Activated T-helper 17 cell treated with anti-CD3 and anti-CD28 coated beads, Interleukin-2, amount 50 U/mL, for 72 hours (primary cell): Measurements from ENCODE around the gene TMEM81. TPM values are rescaled to one million over a fixed set of nuclear protein-coding genes. Genes with fewer than 3 reads are reported as not detected.

Experiments
- ATAC-seq: fragments of 150-1000 bp; cut with Tn5 transposase; replicated peaks from 2 replicates; pipeline ENCODE4 v1.10.0; 2021; ENCODE audit warnings: mild to moderate bottlenecking, moderate library complexity
- H3K27ac Mint-ChIP-seq: one replicate; pipeline ENCODE4 v1.8.0; 2022; ENCODE audit warnings: mixed read lengths
- H3K27me3 Mint-ChIP-seq: one replicate; pipeline ENCODE4 v1.8.0; 2022; ENCODE audit warnings: mixed read lengths
- H3K36me3 Mint-ChIP-seq: one replicate; pipeline ENCODE4 v1.8.0; 2022; ENCODE audit warnings: low read depth, mild to moderate bottlenecking, mixed read lengths
- H3K4me1 Mint-ChIP-seq: one replicate; pipeline ENCODE4 v1.8.0; 2022; ENCODE audit warnings: mixed read lengths
- H3K4me3 Mint-ChIP-seq: one replicate; pipeline ENCODE4 v1.8.0; 2022; ENCODE audit warnings: mild to moderate bottlenecking, mixed read lengths
- H3K9me3 Mint-ChIP-seq: one replicate; pipeline ENCODE4 v1.8.0; 2022; ENCODE audit warnings: mixed read lengths
- total RNA-seq, 2 donors: library from RNA; stranded (reverse); gene quantifications; one replicate each; pipeline ENCODE4 v1.2.3, GENCODE V29; 2022

Gene TMEM81
- total RNA-seq, 2 donors from 2014 or later: 3.1 to 3.9 TPM

DNA sequence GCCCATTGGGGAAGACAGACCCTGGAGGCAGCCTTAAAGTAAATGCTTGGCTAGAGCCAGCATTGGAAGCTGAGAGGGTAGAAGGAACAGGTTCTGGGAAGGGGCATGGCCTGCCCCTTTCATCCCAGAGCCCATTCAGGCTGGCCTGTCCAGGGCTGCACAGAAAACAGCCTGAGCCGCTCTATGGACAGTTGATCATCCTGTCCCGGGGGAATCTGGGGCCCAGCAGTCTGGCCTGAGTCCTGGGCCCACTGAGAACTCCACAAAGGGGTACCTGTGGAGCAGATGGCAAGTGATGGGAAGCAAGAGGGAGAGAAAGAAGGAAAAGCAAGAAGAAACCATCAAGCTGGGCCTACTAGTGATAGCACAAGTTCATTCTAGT lies 13.2 kb downstream of the TMEM81 start:
- H3K27ac Mint-ChIP-seq: no peak overlapping the region
- H3K9me3 Mint-ChIP-seq: no peaks in the 10 kb centered on the region

DNA sequence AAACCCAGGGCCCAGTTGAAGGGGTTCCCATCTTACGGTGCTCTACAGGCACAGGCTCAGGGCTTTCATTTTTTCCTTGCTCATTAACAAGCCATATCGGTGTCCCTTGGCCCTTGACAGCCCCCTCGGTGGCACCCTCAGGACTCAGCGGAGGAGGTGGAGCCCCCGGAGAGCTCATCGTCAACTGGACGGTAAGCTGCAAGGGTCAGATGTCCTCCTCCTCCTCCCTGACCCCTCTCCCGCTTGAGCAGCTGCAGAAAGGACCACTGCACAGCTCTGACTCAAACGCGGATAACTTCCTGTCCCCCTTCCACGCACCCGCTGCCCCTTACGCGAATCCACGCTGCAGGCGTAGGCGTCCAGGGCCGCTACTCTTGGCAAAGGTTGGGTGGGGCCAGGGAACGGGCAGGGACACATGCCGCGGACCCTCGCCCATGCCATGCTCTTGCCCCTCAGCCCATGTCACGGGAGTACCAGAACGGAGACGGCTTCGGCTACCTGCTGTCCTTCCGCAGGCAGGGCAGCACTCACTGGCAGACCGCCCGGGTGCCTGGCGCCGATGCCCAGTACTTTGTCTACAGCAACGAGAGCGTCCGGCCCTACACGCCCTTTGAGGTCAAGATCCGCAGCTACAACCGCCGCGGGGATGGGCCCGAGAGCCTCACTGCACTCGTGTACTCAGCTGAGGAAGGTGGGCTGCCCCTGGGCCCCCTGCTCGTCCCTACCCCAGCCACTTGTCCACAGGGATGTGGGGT lies 14.7 kb downstream of the TMEM81 start:
- no peaks in the 10 kb centered on the region for H3K36me3 Mint-ChIP-seq
- H3K4me1 Mint-ChIP-seq: no peaks in the 10 kb centered on the region
- ATAC-seq: no peak
- H3K27ac Mint-ChIP-seq: no peak overlapping the region
- no peak overlapping the region for H3K4me3 Mint-ChIP-seq
- H3K27me3 Mint-ChIP-seq: no peaks in the 10 kb centered on the region
- no peaks in the 10 kb centered on the region for H3K9me3 Mint-ChIP-seq

More for the DNA sequence above, 13.2 kb downstream of the TMEM81 start:
- no peaks in the 10 kb centered on the region for H3K36me3 Mint-ChIP-seq
- no peak overlapping the region for H3K4me3 Mint-ChIP-seq
- no peaks in the 10 kb centered on the region for H3K4me1 Mint-ChIP-seq
- no peaks in the 10 kb centered on the region for H3K27me3 Mint-ChIP-seq
- ATAC-seq: no peak

DNA sequence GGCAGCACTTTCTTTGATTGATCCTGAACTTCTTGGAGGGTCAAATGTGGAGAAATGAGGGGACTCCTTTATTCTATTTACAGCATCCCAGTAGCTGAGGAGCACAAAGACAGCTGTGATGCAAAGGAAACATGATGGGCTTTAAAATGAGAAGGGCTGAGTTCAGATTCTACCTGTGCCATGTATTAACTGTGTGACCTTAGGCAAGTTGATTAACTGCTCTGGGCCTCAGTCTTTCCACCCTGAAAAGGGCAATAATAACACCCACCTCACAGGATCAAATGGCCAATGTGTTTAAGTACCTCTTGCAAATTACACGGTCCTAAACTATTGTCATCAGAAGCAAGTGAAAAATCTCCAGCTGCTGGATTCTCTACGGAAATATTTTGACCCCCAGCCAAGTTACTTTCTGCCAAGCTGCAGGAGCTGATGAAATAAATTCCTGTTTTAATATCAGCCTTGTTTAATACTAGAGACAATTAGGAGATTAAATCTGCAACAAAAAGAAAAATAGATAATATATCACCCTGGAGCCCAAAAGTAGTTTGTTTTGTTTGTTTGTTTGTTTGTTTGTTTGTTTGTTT lies 15.7 kb downstream of the TMEM81 start:
- Mint-ChIP-seq H3K4me3 (no peak overlapping the region), H3K36me3 (no peaks in the 10 kb centered on the region), H3K9me3 (no peaks in the 10 kb centered on the region), H3K27me3 (no peaks in the 10 kb centered on the region), H3K27ac (no peak overlapping the region), H3K4me1 (no peaks in the 10 kb centered on the region)
- ATAC-seq: no peak

DNA sequence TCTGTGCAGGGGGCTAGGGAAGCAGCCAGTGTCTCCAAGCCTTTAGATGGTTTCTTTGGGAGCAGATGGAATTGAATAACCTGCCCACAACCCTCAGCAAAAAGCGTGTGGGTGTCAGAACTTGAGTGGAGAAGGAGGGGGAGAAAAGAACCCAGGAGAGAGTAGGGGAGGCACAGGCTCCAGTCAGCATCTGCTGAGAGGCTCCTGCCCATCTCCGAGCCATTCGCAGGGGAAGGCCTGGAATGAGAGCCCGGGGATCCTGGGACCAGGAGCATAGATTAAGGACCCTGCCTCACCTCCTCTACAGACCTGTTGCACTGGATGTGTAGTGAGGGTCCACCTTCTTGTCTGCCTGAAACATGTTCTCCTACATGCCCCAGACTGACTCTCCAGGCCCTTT lies 16.3 kb downstream of the TMEM81 start:
- Mint-ChIP-seq H3K9me3 (no peaks in the 10 kb centered on the region), H3K27me3 (no peaks in the 10 kb centered on the region), H3K4me3 (no peak overlapping the region), H3K36me3 (no peaks in the 10 kb centered on the region), H3K4me1 (no peaks in the 10 kb centered on the region), H3K27ac (no peak overlapping the region)
- no peak for ATAC-seq

DNA sequence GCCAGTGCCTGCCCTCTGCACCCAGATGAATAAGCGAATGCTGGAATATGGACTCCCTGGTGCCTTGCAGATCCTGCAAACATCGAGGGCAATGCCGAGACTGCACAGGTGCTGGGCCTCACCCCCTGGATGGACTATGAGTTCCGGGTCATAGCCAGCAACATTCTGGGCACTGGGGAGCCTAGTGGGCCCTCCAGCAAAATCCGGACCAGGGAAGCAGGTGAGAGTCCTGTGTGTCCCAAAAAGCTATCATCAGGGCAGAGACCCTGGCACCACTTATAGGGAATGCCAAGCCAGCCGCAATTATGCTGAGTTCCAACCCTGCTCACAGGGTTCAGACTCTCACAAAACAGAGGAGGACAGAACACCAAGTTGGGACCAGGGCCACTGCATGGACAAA lies 17.2 kb downstream of the TMEM81 start:
- ATAC-seq: no peak
- no peak overlapping the region for H3K27ac Mint-ChIP-seq
- no peaks in the 10 kb centered on the region for H3K4me1 Mint-ChIP-seq
- no peaks in the 10 kb centered on the region for H3K9me3 Mint-ChIP-seq
- H3K27me3 Mint-ChIP-seq: no peaks in the 10 kb centered on the region
- no peaks in the 10 kb centered on the region for H3K36me3 Mint-ChIP-seq
- no peak overlapping the region for H3K4me3 Mint-ChIP-seq

DNA sequence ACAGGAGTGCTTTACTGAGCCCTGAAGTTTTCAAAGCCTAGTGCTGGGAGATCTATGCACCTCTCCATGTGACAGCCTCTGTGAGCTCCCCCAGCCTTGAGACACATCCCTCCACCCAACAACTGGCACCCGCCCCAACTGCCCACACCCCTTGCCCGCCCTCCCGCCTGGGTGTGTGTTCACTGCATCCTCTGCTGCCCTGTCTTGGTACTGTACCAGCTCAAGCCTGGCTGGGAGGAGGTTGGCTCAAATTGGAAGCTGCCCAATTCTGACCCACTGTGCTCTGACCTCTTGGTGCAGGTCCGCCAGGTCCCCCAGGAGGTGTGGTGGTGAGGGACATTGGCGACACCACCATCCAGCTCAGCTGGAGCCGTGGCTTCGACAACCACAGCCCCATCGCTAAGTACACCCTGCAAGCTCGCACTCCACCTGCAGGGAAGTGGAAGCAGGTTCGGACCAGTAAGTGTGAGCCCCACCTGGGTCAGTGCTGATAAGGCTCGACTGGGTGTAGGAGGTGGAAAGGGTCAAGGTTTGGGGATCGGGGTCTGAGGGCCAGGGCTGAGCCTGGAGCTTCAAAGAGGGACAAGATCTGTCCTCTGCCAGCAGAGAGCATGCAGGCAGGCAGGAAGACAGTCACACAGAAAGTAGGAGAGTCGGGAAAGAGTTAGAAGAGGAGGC lies 18.0 kb downstream of the TMEM81 start:
- Mint-ChIP-seq H3K36me3 (no peaks in the 10 kb centered on the region), H3K27ac (no peak overlapping the region), H3K9me3 (no peaks in the 10 kb centered on the region), H3K27me3 (no peaks in the 10 kb centered on the region), H3K4me1 (no peaks in the 10 kb centered on the region), H3K4me3 (no peak overlapping the region)
- ATAC-seq: no peak

DNA sequence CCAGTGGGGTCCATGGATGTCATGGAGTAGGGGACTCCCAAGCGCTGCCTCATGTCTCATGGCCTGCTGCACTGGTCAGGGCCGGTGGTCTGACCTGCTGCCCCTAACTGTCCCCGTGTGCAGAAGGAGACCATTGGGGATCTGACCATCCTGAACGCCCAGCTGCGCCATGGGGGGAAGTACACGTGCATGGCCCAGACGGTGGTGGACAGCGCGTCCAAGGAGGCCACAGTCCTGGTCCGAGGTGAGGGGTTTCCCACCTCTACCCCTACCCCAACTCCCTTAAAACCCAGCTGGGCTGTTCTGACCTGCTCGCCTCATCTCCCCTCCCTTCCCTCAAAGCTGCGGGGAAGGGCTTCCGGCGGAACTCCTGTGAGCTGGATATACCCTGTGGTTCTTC lies 18.6 kb downstream of the TMEM81 start:
- Mint-ChIP-seq H3K4me3 (no peak overlapping the region), H3K27ac (no peak overlapping the region), H3K36me3 (no peaks in the 10 kb centered on the region), H3K27me3 (no peaks in the 10 kb centered on the region), H3K4me1 (no peaks in the 10 kb centered on the region), H3K9me3 (no peaks in the 10 kb centered on the region)
- ATAC-seq: no peak

DNA sequence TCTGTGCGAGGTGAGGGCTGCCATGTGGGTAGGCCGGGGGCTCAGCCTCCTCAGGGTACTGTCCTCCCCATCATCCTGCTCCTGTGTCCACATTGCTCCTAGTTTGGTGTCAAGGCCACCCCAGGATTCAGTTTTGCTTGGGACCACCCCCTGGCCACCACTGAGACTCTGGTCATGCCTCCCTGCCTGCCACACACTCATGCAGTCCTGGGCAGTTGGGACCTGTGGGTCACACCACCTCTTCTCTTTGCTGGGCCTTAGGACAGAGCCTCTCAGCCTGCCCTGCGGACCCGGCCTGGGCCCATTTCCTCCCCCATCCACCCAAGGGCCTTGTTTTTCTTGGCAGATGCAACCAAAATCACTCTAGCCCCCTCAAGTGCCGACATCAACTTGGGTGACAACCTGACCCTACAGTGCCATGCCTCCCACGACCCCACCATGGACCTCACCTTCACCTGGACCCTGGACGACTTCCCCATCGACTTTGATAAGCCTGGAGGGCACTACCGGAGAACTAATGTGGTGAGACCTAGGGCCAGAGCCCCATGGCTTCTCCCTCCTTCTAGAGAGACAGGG lies 19.4 kb downstream of the TMEM81 start:
- Mint-ChIP-seq H3K36me3 (no peaks in the 10 kb centered on the region), H3K9me3 (no peaks in the 10 kb centered on the region), H3K4me3 (no peak overlapping the region), H3K27me3 (no peaks in the 10 kb centered on the region), H3K27ac (no peak overlapping the region), H3K4me1 (no peaks in the 10 kb centered on the region)
- no peak for ATAC-seq

DNA sequence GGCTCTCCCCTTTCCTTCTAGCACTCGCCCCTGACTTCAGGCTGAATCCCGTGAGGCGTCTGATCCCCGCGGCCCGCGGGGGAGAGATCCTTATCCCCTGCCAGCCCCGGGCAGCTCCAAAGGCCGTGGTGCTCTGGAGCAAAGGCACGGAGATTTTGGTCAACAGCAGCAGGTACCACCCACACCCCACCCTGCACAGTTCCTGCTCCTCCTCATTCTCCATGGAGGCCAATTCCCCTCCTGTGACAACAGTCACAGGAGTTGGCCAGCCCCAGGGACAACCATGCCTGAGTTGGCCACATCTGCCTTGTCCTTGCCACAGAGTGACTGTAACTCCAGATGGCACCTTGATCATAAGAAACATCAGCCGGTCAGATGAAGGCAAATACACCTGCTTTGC lies 20.0 kb downstream of the TMEM81 start:
- no peak for ATAC-seq
- H3K27me3 Mint-ChIP-seq: no peaks in the 10 kb centered on the region
- no peaks in the 10 kb centered on the region for H3K36me3 Mint-ChIP-seq
- no peaks in the 10 kb centered on the region for H3K4me1 Mint-ChIP-seq
- no peaks in the 10 kb centered on the region for H3K9me3 Mint-ChIP-seq
- H3K27ac Mint-ChIP-seq: no peak overlapping the region
- no peak overlapping the region for H3K4me3 Mint-ChIP-seq

DNA sequence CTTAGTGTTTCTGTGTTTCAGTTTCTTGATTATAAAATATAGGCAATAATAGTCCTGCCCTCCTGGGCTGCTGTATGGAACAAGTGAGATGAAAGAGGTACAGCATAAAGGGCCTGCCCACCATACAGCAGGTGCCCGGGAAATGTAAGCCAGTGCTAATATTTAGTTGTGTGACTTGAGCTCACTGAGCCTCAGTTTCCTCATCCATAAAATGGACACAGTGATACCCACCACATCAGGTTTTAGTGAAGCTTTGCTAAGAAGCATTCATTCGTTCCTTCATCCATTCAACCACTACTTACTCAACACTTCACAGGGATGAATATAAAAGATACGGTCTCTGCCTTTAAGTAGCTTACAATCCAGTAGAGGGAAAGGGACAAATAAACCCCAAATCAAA lies 21.4 kb downstream of the TMEM81 start:
- Mint-ChIP-seq H3K27ac (no peak overlapping the region), H3K27me3 (no peaks in the 10 kb centered on the region), H3K4me3 (no peak overlapping the region), H3K4me1 (no peaks in the 10 kb centered on the region), H3K36me3 (no peaks in the 10 kb centered on the region), H3K9me3 (no peaks in the 10 kb centered on the region)
- ATAC-seq: no peak

DNA sequence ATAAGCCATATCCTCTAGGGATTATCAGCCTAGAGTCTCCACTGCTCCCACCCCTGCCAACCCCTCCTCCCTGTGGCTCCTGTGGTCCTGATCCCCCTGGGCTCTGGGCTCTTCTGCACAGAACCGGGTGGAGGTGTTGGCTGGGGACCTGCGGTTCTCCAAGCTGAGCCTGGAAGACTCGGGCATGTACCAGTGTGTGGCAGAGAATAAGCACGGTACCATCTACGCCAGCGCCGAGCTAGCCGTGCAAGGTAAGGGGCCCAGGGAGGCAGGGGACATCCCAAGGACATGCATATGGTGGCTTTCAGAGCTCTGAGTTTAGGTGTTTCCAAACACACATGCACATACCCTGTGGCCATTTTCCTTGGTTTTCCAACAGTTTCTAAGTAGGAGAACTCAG lies 21.9 kb downstream of the TMEM81 start:
- Mint-ChIP-seq H3K27me3 (no peaks in the 10 kb centered on the region), H3K36me3 (no peaks in the 10 kb centered on the region), H3K4me3 (no peak overlapping the region), H3K4me1 (no peaks in the 10 kb centered on the region), H3K9me3 (no peaks in the 10 kb centered on the region), H3K27ac (no peak overlapping the region)
- no peak for ATAC-seq

DNA sequence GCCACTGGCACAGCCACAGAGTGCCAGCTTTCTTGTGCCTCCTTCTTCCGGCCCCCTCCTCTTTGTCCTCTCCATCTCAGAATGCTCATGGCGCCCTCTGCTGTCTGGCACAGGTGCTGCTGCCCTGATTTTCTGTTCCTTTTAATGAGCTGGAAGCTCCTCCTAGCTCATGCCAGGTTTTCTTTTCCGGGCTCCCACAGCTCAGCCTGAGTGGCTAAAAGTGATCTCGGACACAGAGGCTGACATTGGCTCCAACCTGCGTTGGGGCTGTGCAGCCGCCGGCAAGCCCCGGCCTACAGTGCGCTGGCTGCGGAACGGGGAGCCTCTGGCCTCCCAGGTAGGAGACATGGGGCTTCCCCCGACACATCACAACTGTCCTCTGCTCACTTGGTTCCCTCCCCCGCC lies 22.6 kb downstream of the TMEM81 start:
- no peak overlapping the region for H3K4me3 Mint-ChIP-seq
- H3K27ac Mint-ChIP-seq: no peak overlapping the region
- H3K9me3 Mint-ChIP-seq: no peaks in the 10 kb centered on the region
- peak; percentile 44 for ATAC-seq
- no peaks in the 10 kb centered on the region for H3K4me1 Mint-ChIP-seq
- no peaks in the 10 kb centered on the region for H3K36me3 Mint-ChIP-seq
- H3K27me3 Mint-ChIP-seq: no peaks in the 10 kb centered on the region

DNA sequence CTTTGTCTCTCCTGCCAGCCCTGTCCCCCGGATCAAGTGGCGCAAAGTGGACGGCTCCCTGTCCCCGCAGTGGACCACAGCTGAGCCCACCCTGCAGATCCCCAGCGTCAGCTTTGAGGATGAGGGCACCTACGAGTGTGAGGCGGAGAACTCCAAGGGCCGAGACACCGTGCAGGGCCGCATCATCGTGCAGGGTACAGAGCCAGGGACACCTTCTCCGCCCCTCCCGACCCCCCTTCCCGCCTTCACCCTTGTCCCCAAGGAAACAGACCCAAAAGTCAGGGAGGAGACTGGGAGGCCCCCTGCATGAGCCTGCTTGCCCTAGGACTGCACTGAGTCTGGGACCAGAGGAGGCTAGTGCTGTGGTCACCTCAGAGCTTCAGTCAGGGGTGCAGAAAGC lies 23.0 kb downstream of the TMEM81 start:
- H3K4me1 Mint-ChIP-seq: no peaks in the 10 kb centered on the region
- peak; percentile 16 for ATAC-seq
- no peak overlapping the region for H3K4me3 Mint-ChIP-seq
- no peaks in the 10 kb centered on the region for H3K27me3 Mint-ChIP-seq
- no peaks in the 10 kb centered on the region for H3K36me3 Mint-ChIP-seq
- H3K9me3 Mint-ChIP-seq: no peaks in the 10 kb centered on the region
- H3K27ac Mint-ChIP-seq: no peak overlapping the region

DNA sequence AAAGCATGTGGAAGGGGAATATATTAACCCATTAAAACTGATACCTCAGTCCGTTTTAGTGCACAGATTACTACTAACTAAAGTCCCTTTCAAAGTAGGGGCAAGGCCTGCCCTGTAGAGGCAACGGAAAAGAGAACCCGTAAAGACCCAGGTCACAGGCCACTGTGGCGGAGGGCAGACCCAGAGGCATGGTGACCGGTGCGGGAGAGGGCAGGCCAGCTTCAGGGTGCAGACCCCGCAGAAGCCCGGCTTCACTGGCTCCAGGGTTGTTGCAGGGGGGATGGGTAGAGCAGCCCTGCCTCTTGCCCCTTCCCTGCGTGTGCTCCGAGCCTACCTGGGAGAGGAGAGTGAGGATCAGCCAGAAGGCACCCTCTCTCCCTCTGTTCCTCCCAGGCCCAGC lies 23.5 kb downstream of the TMEM81 start:
- no peak for ATAC-seq
- Mint-ChIP-seq H3K4me3 (no peak overlapping the region), H3K27ac (no peak overlapping the region), H3K9me3 (no peaks in the 10 kb centered on the region), H3K4me1 (no peaks in the 10 kb centered on the region), H3K27me3 (no peaks in the 10 kb centered on the region), H3K36me3 (no peaks in the 10 kb centered on the region)

DNA sequence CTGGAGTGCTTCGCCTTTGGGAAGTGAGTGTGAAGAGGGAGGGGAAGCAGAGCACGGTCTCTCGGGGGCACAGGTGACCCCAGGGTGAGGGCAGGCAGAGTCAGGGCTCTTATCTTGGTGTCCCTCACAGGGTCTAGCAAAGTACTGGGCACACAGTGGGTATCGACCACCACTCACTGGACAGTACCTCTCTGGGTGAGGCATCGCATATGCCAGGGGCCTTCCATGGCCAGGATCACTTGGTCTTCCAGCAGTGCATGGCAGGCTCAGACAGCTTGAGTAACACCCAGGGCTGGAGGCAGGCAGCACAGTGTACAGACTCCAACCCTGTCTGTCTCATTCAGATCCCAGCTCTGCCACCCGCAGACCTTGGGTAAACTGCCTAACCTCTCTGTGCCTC lies 24.6 kb downstream of the TMEM81 start:
- H3K9me3 Mint-ChIP-seq: no peaks in the 10 kb centered on the region
- no peak overlapping the region for H3K27ac Mint-ChIP-seq
- no peak overlapping the region for H3K4me3 Mint-ChIP-seq
- no peaks in the 10 kb centered on the region for H3K4me1 Mint-ChIP-seq
- H3K27me3 Mint-ChIP-seq: peaks cover 6% of the 10 kb centered on the region
- H3K36me3 Mint-ChIP-seq: no peaks in the 10 kb centered on the region
- no peak for ATAC-seq
